ENCODE data around the gene SPP1. TPM values are rescaled to one million over a fixed set of nuclear protein-coding genes. Genes with fewer than 3 reads are reported as not detected.

Gene SPP1
- total RNA-seq: 10 to 100 TPM in 1 of 2 donors, 1 to 10 TPM in 1; 6.4 to 52.0 TPM

- TF ChIP-seq POLR2A (IDR thresholded peaks at IDR 0.05) (no peak), POLR2AphosphoS5 (IDR thresholded peaks at IDR 0.05) (no peak), CTCF (IDR thresholded peaks at IDR 0.05) (no peak)
- H3K27ac ChIP-seq: no peak within 1 kb of the TSS
- no peaks in the 10 kb centered on the region for H3K27me3 ChIP-seq (replicated peaks; ENCODE audit: insufficient read depth)
- H3K4me1 ChIP-seq (replicated peaks): no peaks in the 10 kb centered on the region
- intact Hi-C loops (cut with DNase I): no loop called here
- DNase-seq (ENCODE audit: low spot score): no peak
- no peak within 1 kb of the TSS for H3K4me3 ChIP-seq
- no peaks in the 10 kb centered on the region for H3K36me3 ChIP-seq
- 29% methylated on average over 8 of the region's 8 CpGs for WGBS
- no peaks in the 10 kb centered on the region for H3K9me3 ChIP-seq
These were observed at the start of gene SPP1 for GRCh38 chr4:87975466-87975865. SPP1 (plus strand) TSS chr4:87975714; CDS start chr4:87976896, 1,182 bp downstream.

GRCh38 chr4:87926554-87927098 is 48.9 kb upstream of the SPP1 start:
- no peaks in the 10 kb centered on the region for H3K9me3 ChIP-seq
- no peaks in the 10 kb centered on the region for H3K27me3 ChIP-seq (replicated peaks; ENCODE audit: insufficient read depth)
- no peak for DNase-seq (ENCODE audit: low spot score)
- no peak overlapping the region for H3K27ac ChIP-seq
- WGBS: 83% methylated on average over 4 of the region's 4 CpGs
- intact Hi-C loops (cut with DNase I): no loop called here
- no peaks in the 10 kb centered on the region for H3K36me3 ChIP-seq
- no peak for TF ChIP-seq POLR2A (IDR thresholded peaks at IDR 0.05)
- no peak for TF ChIP-seq CTCF (IDR thresholded peaks at IDR 0.05)
- TF ChIP-seq POLR2AphosphoS5 (IDR thresholded peaks at IDR 0.05): no peak
- H3K4me3 ChIP-seq: no peak overlapping the region
- no peaks in the 10 kb centered on the region for H3K4me1 ChIP-seq (replicated peaks)

- WGBS: 94% methylated on average over 1 of the region's 1 CpG
- H3K27ac ChIP-seq: no peak overlapping the region
- no peaks in the 10 kb centered on the region for H3K36me3 ChIP-seq
- no peaks in the 10 kb centered on the region for H3K9me3 ChIP-seq
- no peak for DNase-seq (ENCODE audit: low spot score)
- no peaks in the 10 kb centered on the region for H3K4me1 ChIP-seq (replicated peaks)
- intact Hi-C loops (cut with DNase I): no loop called here
- no peak overlapping the region for H3K4me3 ChIP-seq
- no peaks in the 10 kb centered on the region for H3K27me3 ChIP-seq (replicated peaks; ENCODE audit: insufficient read depth)
- TF ChIP-seq POLR2AphosphoS5 (IDR thresholded peaks at IDR 0.05): no peak
- no peak for TF ChIP-seq CTCF (IDR thresholded peaks at IDR 0.05)
- no peak for TF ChIP-seq POLR2A (IDR thresholded peaks at IDR 0.05)
These were observed 44.9 kb upstream of the SPP1 start for GRCh38 chr4:87930629-87931028.

GRCh38 chr4:87931932-87932331 is 43.6 kb upstream of the SPP1 start:
- 92% methylated on average over 1 of the region's 1 CpG for WGBS
- no peak for DNase-seq (ENCODE audit: low spot score)
- no peaks in the 10 kb centered on the region for H3K27me3 ChIP-seq (replicated peaks; ENCODE audit: insufficient read depth)
- TF ChIP-seq CTCF (IDR thresholded peaks at IDR 0.05) (no peak), POLR2A (IDR thresholded peaks at IDR 0.05) (no peak), POLR2AphosphoS5 (IDR thresholded peaks at IDR 0.05) (no peak)
- intact Hi-C loops (cut with DNase I): no loop called here
- no peaks in the 10 kb centered on the region for H3K9me3 ChIP-seq
- H3K27ac ChIP-seq: no peak overlapping the region
- H3K36me3 ChIP-seq: no peaks in the 10 kb centered on the region
- no peak overlapping the region for H3K4me3 ChIP-seq
- H3K4me1 ChIP-seq (replicated peaks): no peaks in the 10 kb centered on the region

GRCh38 chr4:87932718-87933141 is 42.8 kb upstream of the SPP1 start:
- no peak for TF ChIP-seq CTCF (IDR thresholded peaks at IDR 0.05)
- no peak for TF ChIP-seq POLR2AphosphoS5 (IDR thresholded peaks at IDR 0.05)
- no peak for TF ChIP-seq POLR2A (IDR thresholded peaks at IDR 0.05)
- no peak overlapping the region for H3K27ac ChIP-seq
- no peak for DNase-seq (ENCODE audit: low spot score)
- H3K4me1 ChIP-seq (replicated peaks): no peaks in the 10 kb centered on the region
- no peaks in the 10 kb centered on the region for H3K36me3 ChIP-seq
- H3K27me3 ChIP-seq (replicated peaks; ENCODE audit: insufficient read depth): no peaks in the 10 kb centered on the region
- intact Hi-C loops (cut with DNase I): no loop called here
- 87% methylated on average over 5 of the region's 5 CpGs for WGBS
- H3K4me3 ChIP-seq: no peak overlapping the region
- no peaks in the 10 kb centered on the region for H3K9me3 ChIP-seq
